ENCODE measurements around the gene SIRT5. TPM values are rescaled to one million over a fixed set of nuclear protein-coding genes. Genes with fewer than 3 reads are reported as not detected.

SIRT5 gene
- polyA plus RNA-seq, 5 donors = 13.6 to 20.3 (median 17.9) TPM

DNA sequence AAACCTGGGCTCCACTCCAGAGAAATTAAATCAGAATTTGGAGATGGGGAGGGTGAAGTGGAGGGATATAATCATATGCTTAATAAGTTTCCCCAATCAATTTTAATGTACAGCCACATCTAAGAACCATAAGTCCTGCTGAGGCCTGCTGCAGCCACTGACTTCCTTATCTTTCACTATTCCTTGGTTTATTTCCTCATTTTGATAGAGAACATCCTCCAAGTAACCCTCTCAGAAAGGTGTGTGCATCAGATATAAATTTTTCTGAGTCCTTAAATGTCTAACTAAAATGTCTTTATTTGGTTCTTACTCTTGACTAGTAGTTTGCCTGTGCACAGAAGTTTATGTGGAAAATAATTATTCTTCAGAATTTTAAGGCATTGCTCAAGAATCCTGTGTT, 23.7 kb upstream of the SIRT5 start:
- DNase-seq = no peak

DNA sequence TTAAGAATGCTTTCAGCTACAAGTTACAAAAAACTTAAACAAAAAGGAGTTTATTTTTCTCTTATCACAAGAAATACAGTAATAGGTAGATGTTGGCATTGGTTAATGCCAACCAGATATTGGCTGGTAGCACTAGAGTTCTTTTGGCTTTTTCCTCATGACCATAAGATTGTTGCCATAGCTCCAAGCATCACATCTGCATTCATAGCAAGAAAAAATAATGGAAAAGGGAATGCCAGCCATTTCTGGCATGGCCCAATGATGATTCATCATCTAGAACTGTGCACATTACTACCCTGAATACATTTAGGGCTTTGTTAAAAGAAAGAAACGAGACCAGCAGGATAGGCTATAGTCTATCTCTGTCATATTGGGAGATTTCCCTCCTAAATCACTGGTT, 20.8 kb upstream of the SIRT5 start:
- no peak for DNase-seq

DNA sequence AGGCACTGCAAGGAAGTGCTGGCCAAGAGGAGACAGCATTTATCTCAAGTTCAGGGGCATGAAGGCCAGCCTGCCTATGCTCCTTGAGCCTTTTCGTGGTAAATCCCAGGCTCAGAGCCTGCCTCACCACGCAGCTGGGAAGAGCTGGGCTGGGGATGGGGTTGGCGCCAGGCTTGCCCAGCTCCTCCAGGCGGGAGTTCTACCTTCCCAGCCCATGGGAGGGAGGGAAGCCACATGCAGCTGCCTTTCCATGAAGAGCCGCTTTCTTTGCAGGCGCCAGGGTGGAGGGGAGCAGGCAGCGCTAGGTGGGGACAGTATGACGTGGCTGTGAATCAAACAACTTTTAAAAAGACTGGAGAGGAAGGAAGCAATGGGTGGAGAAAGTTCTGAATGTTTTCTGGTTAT, 19.5 kb upstream of the SIRT5 start:
- DNase-seq = peak in 1 of 2 donors; percentile 2

DNA sequence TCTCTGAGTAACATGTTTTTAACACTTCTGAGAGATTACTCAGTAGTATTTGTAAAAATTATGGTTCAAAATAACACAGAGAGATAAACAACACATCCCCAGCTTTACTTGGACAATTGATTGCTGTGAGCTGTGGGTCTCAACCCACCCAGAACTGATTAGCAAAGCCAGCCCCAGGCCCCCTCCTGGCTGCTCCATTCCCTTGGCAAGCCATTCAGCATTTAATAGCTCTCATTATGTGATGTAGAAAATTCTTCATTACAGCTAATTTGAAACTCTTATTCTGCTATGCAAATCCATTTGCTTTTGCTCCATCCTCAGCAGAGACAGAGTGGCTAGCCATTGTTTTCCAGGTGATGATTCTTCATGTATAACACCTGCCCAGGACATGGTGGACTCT, 16.6 kb upstream of the SIRT5 start:
- no peak for DNase-seq

DNA sequence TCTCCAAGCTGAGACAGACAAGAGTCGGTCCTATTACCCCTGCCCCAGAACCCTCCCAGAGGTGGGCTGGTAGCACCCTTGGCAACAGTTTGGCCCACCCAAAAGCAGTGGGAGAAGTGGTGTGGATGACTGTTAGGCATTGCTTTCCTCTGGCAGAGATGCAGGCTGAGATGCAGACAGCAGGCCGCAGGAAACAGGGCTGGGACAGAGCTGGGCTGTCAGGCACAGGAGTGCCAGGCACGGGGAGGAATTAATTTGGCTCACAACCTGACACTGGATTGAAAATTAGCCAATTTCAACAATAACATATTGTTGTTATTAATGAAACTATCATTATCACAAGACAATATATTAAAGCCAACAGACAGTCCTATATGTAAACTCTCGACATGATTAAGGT, 15.7 kb upstream of the SIRT5 start:
- no peak for DNase-seq

DNA sequence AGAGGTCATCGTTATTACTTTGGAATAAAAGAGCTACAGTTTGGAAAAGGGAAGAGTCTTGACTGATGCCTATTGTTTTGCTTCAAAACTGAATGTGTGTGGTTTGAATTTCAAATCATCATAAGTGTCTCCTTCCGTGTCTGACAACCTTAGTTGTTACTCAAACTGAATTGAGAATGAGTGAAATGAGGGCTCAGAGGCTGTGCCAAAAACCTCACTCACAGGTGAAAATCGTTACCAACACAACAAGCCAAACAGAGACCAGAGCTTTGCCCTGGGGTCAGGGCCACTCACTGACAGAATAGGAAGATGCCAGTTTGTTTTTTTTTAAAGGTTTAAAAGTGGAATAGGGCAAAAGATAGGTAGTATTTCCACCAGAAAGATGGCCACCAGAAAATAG, 15.2 kb upstream of the SIRT5 start:
- no peak for DNase-seq

DNA sequence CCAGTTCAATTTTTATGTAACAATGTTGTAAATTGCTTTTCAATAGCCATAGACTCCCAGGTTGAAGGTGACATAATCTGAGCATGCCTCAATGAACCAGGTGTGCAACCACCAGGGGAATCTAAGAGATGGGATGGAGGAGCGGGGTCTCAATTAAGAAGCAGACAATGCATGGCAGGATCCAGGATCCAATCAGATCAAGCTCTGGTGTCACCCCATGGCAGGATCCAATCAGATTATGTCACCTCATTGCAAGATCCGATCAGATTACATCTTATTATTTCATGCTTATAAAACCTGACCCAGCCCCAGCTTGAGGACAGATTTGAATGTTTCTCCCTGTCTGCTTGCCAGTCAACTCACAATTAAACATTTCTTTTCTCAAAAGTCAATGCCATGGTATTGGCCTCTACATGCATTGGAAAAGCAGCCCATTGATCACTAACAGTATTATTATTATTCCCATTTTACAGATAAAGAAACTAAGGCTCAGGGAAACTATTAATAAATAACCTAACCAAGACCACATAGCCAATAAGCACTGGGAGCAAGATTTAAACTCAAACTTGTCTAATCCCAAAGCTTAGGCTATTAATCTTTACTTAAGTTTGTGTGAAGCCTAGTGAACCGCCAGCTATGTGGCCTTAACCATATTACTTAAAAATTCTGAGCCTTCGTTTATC, 14.3 kb upstream of the SIRT5 start:
- no peak for DNase-seq

DNA sequence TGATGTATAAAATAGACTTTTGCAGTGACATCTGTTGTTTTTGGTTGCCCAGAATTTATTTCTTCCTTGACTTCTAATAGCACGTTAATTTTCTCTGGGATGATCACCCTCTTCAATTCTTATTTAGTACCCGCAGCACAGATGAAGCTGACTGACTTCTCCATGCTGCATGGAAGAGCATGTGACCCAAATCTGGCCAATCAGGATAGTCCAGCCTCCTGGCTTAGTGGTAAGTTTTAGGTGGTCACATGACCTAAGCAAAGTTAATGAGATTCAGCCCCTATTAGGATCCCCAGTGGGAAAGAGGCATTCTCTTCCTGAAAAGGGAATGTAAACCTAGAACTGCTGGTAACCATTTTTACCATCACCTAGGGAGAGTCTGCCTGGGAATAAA, 13.8 kb upstream of the SIRT5 start:
- DNase-seq = no peak

DNA sequence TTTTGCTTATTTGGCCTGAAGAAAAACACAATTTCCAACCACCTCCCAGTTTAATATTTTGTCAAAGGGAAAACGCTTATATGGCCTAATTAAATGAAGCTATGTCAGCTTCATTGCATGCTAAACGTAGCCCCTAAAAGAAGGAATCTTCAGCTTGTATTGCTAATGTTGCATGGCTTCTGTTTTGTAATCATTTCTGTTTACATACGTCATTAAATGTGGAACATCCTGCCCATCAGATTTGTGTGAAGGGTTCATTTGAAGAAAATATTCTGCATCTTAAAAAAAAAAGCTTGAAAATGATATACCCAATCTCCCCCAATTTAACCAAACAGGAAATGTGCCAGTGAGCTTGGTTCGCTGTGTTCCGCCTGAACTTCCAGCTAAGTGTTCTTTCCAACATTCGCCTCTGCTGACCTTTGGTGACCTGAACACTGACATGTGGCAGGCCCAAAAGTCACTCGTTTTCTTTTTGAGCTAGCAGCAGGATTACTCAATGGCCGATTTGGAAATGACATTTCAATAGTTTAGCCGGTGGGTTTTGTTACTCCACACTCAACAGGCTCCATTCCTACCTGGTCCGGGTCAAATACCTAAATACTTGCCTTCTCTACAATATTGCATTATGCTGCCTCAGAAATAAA, 12.7 kb upstream of the SIRT5 start:
- no peak for DNase-seq

DNA sequence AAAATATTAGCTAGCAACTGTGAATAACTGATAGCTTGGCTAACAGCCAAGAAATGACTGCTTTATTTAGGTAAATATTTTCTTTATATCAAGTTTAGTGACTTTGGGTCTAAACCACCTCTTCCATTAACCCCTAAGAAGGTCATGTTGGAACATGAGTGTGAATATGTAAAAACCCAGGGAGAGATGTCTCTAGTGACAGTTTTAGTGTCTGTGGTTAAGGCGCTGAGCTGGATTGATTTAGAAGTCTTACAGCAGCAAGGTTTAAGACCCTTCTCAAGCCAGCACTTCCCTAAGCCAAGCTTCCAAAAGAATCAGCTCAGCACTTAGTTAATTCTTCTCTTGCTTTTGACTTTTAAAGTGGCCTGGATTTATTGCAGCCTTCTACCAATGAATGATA, 11.4 kb upstream of the SIRT5 start:
- DNase-seq = no peak

DNA sequence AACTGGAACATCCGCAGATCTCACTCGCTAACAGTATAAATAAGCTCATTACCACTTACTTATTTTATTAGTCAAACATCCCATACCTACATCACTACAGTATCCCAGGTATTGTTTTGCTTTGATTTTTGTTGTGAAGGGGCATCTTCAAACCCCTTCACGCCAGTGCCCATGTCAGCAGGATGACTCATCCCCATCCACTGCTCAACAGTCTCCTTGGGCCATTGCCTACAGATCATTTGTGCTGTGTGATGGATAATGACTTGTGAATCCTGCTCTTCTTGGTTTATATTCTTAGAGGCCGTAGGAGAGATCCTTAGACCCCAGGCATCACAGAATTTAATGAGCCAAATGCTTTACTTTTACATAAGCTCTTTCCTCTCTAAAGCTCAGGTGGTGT, 8.5 kb upstream of the SIRT5 start:
- no peak for DNase-seq

DNA sequence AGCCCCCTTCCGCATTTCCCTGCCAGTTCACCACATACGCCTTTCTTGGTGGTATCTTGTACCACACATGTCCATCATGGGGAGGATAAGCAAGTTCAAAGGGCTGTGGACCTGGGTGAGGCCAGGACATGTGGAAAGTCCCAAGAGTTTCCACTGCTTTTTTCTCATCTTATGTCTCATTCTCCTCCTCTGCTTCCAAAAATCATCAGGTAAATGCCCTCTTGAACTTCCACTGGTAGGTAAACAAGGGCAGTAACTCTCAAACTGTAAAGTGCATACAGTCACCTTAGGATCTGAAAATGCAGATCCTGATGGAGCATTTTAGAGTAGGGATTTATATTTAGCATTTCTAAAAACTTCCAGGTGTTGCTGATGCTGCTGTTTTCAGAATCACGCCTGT, 7.9 kb upstream of the SIRT5 start:
- no peak for DNase-seq

DNA sequence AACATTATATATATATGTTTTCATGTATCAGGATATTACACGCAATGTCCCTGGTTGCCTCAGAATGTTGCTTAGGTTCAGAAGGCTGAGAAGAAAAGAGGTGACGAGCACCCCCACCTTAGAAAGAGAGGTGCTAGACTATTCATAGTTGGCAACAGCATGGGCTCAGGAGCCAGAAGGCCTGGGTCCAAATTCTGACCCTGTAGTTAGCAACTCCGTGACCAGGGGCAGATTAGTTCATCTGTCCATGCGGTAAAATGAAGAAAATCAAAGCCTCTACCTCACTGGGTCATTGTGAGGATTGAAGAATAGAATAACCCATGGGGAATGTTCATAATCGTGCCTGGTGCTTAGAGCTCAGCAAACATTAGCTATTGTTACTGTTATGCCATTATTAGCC, 5.4 kb upstream of the SIRT5 start:
- DNase-seq = no peak

DNA sequence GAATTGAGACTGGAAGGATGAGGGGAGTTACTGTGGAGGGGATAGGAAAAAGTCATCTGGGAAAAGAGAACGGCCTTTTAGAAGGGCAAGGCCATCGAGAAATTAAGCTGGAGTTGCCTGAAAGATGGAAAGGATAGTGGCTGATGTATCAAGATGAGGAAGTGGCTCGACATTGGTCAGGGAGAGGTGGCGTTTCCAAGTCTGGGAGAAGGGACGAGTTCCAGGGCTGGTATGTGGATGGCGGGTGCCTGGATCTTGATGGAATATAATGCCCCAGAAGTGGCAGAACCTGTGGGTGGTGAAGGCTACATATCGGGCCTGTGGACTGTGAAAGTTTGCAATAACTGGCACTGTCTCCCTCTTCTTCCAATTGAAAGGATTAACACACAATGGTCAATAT, 2.2 kb upstream of the SIRT5 start:
- no peak for DNase-seq

DNA sequence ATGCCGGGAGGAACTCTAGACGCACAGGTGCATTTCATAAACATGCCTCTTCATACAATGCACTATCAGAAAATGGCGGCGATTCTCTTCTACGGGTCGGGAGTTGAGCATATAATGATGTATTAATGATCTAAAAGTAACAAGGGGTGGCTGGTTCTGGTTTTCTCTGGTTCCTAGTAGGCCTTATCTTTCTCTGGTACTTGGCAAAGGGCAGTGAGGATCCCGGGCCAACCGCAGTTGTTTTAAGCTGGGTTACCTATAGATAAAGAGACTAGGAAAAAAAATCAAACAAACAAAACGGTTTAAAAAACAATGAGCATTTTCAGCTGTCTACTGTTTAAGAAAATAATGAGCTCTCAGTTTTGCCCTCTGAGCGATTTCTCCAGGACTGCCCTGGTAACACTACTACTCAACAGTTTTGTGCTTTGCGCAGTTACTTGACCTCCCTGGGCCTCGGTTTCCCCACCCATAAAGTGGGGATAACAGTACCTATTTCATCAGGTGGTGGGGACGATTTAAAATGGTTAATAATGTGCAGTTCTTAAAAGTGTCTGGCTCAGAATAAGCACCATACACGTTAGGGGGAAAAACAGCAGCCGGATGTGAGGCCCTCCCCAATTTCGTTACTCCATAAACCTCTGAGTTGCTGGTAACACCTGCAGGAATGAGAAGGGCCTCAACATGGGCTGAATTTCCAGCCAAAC, 1.3 kb upstream of the SIRT5 start:
- DNase-seq = no peak

DNA sequence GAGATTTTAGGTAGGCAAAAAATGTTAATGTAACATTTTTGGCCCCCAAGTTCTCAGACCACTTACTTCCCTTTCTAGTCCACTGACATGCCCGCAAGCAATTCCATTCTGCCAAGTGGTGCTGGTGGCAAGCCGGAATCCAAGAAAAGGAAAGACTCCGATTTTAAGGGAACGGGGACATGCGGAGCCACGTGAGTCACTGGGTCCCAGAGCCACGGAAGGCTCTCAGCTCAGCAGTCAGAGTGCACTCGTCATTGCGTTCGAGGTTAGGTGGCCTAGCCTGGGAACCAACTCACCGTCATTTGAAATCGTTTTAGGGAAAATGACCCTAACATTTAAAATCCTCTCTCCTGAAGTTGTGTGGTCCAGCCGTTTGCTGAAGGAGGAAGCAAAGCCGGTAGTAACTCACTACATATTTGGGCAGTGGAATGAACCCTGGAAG, 711 bp upstream of the SIRT5 start:
- DNase-seq = peak; percentile 16 to 24

DNA sequence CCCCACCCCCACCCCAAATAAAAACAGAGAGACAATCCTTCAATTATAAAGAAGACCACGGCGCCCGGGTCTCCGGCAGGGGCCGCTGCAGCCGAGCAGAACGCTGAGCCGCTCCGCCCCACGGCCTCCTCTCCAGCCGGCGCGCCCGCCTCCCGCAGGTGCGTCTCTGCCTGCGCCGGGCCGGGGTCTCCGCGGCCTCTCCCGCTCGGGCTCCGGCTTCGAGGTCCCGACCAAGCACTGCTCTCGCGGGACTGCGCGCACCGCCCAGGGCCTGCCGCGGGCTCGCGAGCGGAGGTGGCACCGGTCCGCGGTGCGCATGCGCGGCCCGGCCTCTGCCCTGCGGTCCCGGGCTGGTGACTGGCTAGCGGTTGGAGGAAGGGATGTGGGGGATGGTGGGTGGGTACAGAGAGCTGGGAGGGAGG, 241 bp upstream of the SIRT5 start:
- DNase-seq = peak; percentile 94 to 96

DNA sequence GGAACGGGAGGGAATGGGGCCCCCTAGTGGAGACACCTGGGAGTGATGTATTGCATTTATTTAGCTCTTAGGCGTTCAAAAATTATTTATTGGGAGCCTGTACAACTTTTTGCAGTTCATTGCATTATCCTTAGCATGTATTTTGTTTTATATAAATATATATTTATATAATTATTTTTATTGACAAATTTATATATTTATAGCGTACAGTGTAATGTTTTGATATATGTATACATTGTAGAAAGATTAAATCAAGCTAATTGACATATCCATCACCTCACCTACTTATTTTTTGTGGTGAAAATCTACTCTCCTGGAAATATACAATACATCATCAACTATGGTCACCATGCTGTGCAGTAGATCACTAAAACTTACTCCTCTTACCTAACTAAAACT, 975 bp downstream of the SIRT5 start:
- DNase-seq = no peak

DNA sequence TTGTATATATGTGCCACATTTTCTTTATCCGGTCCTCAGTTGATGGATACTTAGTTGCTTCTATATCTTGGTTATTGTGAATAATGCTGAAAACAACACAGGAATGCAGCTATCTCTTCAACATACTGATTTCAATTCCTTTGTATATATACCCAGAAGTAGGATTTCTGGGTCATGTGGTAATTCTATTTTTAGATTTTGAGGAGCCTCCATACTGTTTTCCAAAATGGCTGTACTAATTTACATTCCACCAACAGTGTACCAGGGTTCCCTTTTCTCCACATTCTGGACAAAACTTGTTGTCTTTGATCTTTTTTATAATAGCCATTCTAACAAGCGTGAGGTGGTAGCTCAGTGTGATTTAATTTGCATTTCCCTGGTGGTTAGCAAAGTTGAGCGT, 1.6 kb downstream of the SIRT5 start:
- DNase-seq = no peak

DNA sequence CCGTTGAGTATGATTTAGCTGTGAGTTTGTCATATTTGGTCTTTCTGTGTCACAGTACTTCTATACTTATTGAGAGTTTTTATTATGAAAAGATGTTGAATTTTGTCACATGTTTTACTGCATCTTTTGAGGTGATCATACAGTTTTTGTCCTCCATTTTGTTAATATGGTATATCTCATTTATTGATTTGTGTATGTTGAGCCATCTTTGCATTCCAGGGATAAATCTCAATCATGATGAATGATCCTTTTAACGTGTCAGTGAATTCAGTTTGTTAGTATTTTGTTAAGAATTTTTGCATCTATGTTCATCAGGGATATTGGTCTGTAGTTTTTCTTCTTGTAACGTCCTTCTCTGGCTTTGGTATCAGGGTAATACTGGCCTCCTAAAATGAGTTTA, 3.5 kb downstream of the SIRT5 start:
- DNase-seq = no peak

DNA sequence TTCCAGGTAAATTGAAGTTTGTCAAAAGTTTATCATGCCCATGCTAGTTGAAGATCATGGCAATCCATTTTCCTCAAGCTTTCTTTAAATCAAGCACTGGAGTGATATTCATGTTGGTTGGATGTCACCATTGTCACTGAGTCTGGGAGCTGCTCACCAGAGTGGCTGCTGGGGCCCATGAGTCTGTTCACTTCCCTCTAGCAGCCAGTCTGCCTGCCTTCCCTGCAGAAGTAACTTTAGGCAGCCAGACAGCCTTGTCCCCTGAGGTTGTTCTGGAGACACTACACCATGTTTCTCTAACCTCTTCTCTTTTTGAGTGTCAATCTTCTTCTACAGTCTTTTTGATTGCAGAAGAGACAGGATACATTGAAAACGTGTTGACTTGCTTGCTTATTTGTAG, 5.5 kb downstream of the SIRT5 start:
- no peak for DNase-seq

DNA sequence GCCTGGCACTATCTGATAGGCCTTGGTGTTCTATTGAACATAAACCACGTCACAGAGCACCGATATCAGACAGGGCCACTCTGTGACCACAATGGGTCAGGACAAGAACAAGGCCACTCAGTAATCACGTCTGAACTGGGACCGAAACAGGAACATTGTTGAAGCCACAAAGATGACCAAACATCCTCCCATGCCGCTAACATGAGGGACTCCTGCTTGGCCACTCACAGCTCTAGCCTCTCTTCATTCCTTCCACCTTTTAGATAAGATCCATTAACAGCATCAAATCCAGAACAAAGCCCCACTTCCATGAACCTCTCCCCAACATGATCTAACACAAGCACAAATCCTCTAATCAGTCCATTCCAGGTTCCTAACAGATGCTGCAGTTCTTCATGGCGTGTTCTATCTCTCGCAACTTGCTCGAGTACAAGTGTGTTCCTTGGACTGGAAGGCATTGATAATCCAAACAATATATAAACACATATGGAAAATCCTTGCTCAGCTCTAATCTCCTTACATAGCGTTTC, 7.4 kb downstream of the SIRT5 start:
- no peak for DNase-seq
